ENCODE data around the gene CD164L2.

Gene CD164L2

GRCh38 chr1:27365372-27366112 lies 17.6 kb downstream of the CD164L2 start:
- in situ Hi-C loops (cut with HindIII; ENCODE audit: low sequenced_read_pairs): no loop called here

GRCh38 chr1:27364696-27365371 lies 18.3 kb downstream of the CD164L2 start:
- in situ Hi-C loops (cut with HindIII; ENCODE audit: low sequenced_read_pairs): no loop called here

- in situ Hi-C loops (cut with HindIII; ENCODE audit: low sequenced_read_pairs): no loop called here
These were observed 19.1 kb downstream of the CD164L2 start for GRCh38 chr1:27363766-27364695.

GRCh38 chr1:27361553-27361952 lies 21.6 kb downstream of the CD164L2 start:
- in situ Hi-C loops (cut with HindIII; ENCODE audit: low sequenced_read_pairs): no loop called here

- in situ Hi-C loops (cut with HindIII; ENCODE audit: low sequenced_read_pairs): no loop called here
These were observed 22.1 kb downstream of the CD164L2 start for GRCh38 chr1:27361044-27361402.

GRCh38 chr1:27360159-27361043 lies 22.7 kb downstream of the CD164L2 start:
- in situ Hi-C loops (cut with HindIII; ENCODE audit: low sequenced_read_pairs): no loop called here

GRCh38 chr1:27359822-27360158 lies 23.3 kb downstream of the CD164L2 start:
- in situ Hi-C loops (cut with HindIII; ENCODE audit: low sequenced_read_pairs): no loop called here

GRCh38 chr1:27358928-27359313 lies 24.2 kb downstream of the CD164L2 start:
- in situ Hi-C loops (cut with HindIII; ENCODE audit: low sequenced_read_pairs): no loop called here

- in situ Hi-C loops (cut with HindIII; ENCODE audit: low sequenced_read_pairs): no loop called here
These were observed 24.9 kb downstream of the CD164L2 start for GRCh38 chr1:27358038-27358927.

GRCh38 chr1:27357281-27358037 lies 25.7 kb downstream of the CD164L2 start:
- in situ Hi-C loops (cut with HindIII; ENCODE audit: low sequenced_read_pairs): no loop called here

GRCh38 chr1:27356619-27357280 lies 26.4 kb downstream of the CD164L2 start:
- in situ Hi-C loops (cut with HindIII; ENCODE audit: low sequenced_read_pairs): no loop called here

GRCh38 chr1:27356277-27356618 lies 26.9 kb downstream of the CD164L2 start:
- in situ Hi-C loops (cut with HindIII; ENCODE audit: low sequenced_read_pairs): no loop called here

GRCh38 chr1:27355683-27356082 lies 27.4 kb downstream of the CD164L2 start:
- in situ Hi-C loops (cut with HindIII; ENCODE audit: low sequenced_read_pairs): no loop called here

- in situ Hi-C loops (cut with HindIII; ENCODE audit: low sequenced_read_pairs): no loop called here
These were observed 29.5 kb downstream of the CD164L2 start for GRCh38 chr1:27353629-27354028.

- in situ Hi-C loops (cut with HindIII; ENCODE audit: low sequenced_read_pairs): no loop called here
These were observed 30.0 kb downstream of the CD164L2 start for GRCh38 chr1:27353166-27353565.

GRCh38 chr1:27351541-27352107 lies 31.5 kb downstream of the CD164L2 start:
- in situ Hi-C loops (cut with HindIII; ENCODE audit: low sequenced_read_pairs): no loop called here

- in situ Hi-C loops (cut with HindIII; ENCODE audit: low sequenced_read_pairs): no loop called here
These were observed 32.2 kb downstream of the CD164L2 start for GRCh38 chr1:27350663-27351540.

Data from DLD1 (cell line).